GM19025 (cell line): Measurements from ENCODE around the gene IGFBP6.
A peak's percentile ranks its signal among the peaks of the same experiment; 100 is the strongest.

Source experiments
- ATAC-seq: cut with Tn5 transposase; IDR thresholded peaks from one replicate; pipeline ENCODE4 v1.9.1; 2021; ENCODE audit warnings: mild to moderate bottlenecking, low read depth, moderate library complexity; ENCODE audit not compliant: unreplicated experiment

IGFBP6 gene

DNA sequence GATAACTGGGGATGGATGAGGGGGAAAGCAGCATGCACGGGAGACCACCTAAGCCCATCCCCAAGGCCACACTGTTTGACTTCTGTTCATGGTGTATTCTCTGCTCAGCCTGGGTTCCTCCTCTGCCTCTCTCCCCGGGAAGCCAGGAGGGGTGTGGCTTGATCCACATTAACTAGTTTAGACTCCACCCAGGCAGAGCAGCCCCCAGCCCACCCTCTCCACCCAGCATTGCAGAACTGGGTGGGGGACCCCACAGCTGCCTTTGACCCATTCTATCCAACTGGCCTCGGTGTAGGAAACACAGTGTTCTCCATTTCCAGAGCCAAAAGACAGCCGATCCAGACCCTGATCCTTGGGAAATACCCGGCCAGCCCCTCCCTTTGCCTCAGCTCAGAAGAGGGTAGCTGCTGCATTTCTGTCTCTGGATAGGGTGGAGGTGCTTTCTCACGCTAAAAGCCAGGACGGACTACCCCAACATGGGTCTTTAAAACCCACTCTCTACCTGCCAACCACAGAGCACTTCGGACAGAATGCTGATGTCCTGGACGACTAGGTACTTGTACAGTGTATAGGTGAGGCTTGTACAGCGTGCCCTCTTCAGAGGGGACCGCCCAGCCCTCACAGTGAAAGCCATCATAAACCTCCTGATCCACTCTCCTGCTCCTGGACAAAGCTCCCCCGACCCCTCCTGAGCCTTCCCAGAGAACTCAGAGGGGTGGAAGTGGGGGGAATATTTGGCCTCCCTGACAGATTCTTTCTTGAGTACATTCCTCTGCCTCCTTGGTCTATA is 27.7 kb upstream of the IGFBP6 start:
- ATAC-seq: no peak

DNA sequence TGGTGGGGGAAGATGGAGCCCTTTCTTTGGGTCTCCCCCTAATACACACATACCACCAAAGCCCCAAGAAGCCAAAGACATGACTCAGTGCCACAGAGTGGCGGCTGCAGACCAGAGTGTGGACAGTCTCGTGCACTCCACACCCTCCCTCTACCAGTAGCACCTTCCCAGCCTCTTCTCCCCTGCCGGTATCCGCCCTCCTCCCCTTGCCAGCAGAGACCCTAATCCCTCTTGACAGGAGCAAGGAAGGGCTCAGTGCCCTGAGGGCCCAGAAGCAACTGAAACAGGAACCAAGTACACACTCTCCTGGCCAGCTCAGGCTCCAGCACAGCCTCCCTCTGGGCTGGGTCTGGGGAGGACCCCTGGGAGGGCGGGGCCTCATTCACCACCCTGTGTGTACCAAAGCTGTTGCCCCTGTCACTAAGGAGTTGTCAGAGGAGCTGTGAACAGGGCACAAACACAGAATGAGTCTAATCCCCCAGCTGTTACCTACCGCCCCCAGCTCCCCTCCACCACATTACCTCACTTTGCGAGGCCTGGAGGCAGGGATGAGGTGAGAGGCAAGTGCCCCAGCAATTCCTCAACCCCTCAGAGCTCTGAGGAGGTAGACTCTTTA is 26.5 kb upstream of the IGFBP6 start:
- no peak for ATAC-seq

DNA sequence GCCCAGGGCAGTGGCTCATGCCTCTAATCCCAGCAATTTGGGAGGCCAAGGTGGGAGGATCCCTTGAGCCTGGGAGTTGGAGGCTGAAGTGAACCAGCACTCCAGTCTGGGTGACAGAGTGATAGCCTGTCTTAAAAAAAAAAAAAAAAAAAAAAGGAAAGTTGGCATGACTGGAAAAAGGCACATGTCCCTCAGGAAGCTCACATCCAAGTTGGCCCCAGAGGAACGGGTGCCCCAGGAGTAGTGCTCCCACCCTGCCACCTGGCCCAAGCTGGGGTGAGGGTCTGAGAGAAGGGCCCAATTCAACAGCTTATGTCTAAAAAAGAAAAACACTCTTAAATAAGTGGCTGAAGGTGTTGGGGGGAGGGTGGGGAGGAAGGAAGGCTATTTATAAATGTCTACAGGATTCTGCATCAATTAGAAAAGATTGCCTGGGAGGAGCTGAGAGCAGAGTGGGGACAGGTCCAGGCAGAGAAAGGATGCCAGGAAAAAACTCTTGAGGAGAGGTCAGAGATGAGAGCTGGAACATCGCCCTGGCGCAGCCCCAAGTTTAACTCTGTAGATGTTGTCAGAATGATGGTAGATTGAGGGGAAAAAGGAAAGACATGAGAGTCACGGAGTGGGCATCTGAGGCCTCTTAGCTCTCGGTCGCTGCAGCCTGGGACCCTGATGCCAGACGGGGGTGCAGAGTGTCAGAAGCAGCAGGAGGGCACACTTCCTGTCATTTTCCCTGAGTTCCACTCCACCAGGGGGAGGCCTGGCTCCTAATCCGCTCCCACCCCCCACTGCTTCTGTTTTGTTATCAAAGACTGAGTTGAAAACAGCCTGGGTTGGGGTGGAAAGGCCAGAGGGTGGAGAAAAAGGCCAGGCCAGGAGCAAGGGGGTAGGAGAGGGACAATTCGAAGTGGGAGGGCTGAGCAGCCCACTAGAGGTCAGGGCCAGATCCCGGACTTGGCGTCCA is 25.6 kb upstream of the IGFBP6 start:
- no peak for ATAC-seq

DNA sequence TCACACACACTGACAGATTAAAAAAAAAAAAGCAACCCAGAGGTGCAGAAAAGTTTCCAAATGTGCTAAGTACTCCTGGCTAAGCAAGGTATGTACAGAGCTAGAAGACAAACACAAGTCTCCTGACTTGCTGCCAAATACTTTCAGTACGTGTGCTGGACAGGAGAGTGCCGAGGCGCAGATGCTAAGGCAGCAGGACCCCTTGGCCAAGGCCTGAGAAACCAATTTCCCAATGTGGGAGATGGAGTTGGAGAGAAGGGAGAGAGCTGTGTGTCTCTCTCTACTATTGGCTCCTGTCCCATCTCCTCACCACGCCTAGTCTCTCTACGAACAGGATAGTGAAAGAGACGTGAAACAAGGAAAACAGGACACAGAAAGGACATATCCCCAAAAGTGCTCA is 23.6 kb upstream of the IGFBP6 start:
- no peak for ATAC-seq

DNA sequence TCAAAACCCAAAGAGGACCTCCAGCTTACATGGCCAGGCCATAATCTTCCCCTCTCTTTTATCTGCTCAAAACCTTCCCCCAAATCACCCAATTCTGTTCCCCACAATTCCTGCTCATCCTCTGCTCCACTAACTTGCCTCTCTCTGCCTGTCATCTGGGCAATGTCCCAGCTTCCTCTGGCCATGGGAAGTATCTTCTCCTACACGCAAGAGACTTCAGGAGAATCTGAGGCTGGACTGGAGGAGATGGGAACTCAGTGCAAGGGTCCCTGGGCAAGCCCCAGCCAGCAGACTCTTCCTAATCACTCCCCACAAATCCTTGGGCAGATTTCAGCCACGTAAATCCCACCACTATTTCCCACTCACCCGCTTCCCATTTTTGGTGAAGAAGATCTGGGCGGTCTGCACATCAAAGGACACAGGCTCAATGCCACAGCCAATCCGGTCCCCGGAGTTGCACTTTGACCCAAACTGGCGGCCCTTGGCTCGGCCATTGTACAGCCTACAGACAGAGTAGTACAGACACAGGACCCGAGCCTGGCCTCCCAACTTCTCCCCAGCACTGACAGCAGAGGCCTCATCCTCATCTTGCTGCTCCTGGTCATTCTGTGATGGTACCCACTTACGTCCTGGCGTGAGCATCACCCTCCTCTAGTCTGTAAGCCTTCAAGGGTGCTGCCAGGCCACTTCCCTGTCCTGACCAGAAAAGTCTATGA is 23.0 kb upstream of the IGFBP6 start:
- ATAC-seq: no peak

DNA sequence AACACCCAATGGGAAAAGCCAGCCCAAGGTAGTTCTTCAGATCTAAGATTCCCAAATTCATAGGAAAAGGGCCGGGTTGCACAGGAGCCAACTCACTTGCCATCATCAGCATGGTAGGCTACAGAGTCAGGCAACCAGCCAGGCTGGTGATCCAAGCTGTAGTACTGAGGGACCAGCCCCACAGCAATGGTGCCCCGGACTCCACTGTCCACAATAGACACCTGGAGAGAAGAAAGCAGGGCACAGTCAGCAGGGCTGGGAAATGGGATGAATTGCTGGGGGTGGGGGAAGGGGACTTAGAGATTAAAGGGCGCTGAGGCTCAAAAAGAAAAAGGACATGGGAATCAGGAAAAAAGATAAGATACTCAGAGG is 22.5 kb upstream of the IGFBP6 start:
- ATAC-seq: no peak

DNA sequence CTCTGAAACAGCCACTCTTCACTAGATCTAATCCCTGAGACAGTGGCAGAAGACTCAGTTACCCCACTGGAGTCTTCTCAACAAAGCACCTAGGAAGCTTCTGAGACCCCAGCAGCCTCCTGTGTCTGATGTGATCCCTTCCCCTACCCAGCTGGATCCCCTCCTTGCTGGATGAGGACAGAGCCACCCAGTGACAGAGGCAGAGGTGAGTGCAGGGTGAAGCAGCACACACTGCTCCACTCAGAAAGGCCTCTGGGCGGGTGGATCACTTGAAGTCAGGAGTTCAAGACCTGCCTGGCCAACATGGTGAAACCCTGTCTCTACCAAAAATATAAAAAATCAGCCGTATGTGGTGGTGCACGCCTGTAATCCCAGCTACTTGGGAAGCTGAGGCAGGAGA is 21.0 kb upstream of the IGFBP6 start:
- no peak for ATAC-seq

DNA sequence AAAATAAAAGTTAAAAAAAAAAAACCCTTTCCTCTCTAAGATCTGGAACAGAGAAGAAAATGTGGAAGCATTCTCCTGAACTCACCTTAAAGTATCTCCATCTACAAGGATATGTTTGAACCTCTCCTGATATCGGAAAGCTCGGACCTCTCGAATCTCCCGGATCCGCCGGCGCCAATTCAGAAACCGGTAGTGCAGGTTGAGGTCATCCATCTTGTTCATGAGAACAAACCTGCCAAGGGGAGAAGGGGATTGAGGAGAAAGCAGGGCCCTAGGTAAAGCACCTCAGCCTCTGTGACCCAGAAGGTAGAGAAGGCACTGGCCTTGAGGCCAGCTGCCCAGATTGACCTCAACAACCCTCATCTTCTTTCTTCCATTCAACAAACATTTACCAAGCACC is 20.4 kb upstream of the IGFBP6 start:
- ATAC-seq: no peak

DNA sequence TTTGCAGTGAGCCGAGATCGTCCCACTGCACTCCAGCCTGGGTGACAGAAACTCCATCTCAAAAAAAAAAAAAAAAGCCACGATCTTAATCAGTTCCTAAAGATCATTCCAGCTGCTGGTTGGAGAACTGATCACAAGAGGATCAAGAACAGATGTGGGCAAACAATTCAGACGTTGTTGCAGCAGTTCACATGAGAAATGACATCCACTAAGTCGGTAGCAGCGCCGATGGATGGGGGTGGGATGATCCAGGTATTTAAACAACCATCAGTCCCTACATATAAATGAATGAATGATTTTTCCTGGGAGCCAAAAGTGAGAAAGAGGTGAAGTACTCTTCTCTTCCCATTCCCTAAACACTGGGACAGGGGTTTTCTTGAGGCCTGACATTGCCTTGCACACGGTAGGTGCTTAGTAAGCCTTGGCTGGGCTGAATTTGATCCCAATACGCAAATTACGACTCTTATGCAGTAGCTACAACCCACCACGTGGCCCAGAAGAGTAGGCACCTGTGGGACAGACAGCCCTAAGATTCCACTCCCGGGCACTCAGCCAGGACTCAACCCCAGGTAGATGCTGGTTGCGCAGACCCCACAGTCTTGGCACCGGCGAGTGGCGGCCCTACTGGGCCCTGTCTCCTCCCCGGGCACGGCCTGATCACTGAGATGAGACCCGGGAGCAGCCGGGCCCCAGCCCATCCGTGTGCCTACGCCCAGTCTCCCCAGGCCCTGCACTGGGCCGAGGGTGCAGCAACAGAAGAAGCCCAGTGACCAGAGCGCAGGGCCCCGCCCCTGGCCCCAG is 18.8 kb upstream of the IGFBP6 start:
- no peak for ATAC-seq

DNA sequence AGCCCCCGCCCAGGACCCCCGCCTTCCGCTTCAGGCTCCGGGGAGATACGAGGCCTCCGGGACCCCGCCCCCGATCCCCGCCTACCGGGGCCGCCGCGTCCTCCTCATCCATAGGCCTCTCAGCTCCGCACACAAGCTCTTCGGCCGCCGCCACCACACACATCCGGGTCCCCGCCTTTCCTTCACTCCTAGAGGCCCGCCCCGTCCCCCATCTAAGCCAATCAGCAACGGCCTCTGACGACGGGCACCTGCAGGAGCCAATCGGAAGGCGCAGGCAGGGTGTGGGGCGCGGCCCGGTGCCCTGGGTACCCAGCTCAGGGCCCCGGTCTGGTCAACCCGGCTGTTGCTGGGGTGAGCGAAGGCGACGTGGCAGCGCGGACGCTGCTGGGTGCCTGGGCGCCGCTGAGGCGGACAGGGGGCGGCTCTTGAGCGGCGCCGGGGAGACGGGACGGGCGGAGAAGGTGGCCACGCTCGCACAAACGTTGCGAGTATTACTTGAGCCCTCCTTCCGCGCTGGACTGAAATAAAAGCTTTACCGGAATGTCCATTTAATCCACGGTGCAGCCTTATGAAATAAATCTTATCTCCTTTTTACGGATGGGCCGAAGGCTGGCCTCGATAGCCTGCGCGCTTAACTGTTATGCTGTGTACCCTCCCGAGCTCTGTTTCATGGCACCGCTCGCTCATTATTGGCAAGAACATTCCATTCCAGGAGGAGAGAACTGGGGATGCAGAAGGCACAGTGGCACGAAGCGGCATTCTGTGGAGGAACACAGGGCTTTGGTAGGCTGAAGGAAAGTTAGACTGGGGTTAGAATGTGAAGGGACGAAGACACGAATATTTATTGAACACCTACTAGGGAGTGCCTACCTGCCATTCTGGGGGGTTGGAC is 18.0 kb upstream of the IGFBP6 start, which contains the start of gene SPRYD3:
Gene SPRYD3, minus strand, starts transcription at position 165 of the 892 bp plus-strand sequence. Its CDS starts 57 bp downstream, at position 108.
- peak; percentile 98 for ATAC-seq

DNA sequence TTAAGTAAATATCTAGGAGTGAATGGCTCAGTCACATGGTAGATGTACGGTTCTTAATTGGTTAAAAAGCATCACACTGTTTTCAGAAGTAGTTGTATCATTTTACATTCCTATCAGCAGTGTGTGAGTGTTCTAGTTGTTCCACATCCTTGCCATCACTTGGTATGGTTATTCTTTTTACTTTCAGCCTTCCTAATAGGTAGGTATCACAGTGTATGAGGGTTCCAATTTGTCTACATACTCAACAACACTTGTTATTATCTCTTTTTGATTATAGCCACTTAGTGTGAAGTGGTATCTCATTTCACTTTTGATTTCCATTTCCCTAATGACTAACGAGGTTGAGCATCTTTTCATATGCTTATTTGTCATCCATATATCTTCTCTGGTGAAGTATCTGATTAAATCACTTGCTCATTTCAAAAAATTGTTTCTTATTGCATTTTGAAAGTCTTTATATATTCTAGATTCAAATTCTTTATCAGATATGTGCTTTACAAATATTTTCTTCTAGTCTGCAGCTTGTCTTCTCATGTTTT is 14.8 kb upstream of the IGFBP6 start:
- no peak for ATAC-seq

DNA sequence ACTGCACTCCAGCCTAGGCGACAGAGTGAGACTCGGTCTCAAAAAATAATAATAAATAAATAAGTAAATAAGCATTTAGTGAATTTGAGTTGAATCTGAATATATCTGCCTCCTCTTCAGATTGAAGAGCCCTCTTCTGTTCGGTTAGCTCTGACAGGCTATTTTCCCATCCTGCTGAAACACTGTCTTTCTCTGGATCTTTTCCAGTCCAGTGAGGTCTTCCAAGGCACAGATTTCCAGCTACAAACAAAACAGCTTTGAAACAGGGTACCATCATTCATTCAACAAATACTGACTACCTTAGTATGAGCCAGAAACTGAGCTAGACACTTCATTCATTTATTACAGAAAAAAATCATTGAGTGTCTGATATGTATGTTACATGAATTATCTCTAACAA is 11.1 kb upstream of the IGFBP6 start:
- no peak for ATAC-seq

DNA sequence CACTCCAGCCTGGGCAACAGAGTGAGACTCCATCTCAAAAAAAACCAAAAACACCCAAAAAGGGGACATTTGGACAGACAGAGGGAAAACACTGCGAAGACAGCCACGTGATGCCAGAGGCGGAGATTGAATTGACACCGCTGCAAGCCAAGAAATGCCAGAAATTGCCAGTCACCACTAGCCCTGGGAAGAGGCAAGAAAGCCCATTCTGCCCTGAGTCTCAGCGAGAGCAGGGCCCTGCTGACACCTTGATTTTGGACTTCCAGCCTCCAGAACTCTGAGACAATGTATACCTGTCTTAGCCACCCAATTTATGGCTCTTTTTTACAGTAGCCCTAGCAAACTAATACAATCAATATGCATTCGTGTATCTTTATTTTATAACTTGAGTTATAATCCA is 7.4 kb upstream of the IGFBP6 start:
- no peak for ATAC-seq

DNA sequence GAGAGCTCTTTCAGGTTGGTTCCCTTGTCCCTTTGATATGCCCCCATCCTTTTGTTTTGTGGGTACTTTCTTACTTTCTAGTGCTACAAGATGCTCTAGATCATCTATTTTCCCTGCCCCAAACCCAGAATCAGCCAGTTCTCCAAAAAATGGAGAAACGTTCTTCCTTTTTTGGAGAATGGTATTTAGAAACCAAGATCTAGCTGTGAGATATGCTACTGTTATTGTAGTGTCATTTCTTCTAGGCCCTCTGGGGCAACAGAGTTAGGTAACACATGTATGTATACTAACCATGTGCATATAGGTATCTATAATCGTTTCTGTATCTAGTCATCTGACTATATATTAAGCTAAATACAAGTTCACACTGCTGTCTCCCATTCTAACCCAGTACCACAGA is 6.9 kb upstream of the IGFBP6 start:
- no peak for ATAC-seq

DNA sequence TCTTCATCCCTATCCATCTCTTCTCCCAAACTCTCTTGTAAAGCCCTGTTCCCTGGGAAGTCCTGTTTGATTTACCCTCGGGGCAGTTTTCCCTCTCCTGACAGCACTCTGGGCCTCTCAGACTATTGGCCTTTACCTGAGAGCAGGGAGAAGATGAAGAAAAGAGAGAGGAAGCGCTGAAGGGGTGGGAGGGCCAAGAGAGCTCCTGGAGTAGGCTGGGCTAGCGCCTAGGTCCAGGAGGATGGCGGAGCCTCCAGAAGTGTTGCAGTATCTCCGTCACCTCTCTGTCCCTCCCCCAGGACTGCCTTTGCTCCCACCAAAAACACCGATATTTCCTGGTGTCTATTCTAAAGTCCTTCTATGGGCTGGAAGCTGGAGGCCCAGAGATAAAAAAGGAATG is 5.7 kb upstream of the IGFBP6 start:
- ATAC-seq: no peak

DNA sequence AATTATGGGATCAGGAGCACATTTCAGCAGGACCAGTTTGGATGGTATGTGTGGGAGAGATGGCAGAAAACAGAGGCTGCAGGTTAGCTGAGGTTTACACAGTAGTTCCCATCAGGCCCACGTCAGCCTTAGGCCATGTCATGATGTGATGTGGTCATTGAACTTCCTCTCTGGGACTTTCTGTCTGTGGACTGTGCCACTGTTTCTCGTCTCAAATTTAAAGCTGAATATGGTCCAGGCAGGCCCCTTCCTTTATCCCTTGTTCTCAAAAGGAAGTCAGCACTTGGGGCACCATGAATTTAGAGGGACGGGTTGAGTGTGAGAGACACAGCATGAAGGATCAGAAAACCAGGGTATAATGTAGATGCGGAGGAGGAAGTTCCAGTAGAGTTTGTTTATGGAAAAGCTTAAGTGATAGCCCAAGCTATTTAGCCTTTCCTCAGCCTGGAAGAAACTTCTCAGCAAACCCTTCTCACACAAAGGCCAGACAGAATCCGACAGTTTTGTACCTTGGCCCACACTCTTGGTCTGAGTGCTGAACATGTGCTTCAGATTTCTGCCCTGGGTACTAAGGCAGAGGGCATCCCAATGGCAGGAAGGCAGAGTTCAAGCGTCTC is 3.6 kb upstream of the IGFBP6 start:
- ATAC-seq: no peak

DNA sequence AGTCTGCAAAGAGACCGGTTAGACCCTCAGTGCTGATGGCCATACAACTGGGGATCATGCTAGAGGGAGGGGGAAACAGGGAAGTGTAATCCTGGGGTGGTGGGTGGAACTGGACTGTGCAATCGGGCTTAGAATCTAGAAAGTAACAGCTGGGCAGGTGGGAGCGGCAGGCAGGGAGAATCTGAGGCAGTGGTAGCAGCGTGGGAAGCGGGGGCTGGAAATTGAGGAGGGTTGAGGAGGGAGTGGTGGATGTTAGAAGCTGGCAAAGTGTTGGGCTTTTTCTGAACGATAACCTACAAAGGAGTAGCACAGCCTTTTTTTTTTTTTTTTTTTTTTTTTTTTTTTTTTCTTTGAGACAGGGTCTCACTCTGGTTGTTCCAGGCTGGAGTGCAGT is 3.1 kb upstream of the IGFBP6 start:
- ATAC-seq: no peak
